HG03097 (cell line): Measurements from ENCODE around the gene AGO3.

Source experiments
- ATAC-seq: cut with Tn5 transposase; IDR thresholded peaks from one replicate; pipeline ENCODE4 v1.9.1; 2021; ENCODE audit not compliant: unreplicated experiment, low FRiP score

The AGO3 gene

DNA sequence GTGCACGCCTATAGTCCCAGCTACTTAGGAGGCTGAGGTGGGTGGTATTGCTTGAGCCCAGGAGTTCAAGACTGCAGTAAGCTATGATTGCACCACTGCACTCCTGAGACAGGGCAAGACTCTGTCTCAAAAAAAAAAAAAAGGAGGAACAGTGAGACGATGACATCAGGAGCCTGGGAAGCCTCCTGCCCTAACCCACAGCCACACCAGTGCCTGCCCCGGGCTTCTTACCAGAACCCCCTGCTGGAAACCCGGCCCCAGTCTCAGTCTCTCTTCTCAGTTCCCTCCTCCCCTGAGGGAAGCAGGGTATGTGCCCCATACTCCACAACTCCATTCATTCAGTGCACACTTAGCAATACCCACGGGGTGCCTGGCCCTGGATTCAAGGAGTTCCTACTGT, 185.0 kb downstream of the AGO3 start:
- ATAC-seq = no peak

DNA sequence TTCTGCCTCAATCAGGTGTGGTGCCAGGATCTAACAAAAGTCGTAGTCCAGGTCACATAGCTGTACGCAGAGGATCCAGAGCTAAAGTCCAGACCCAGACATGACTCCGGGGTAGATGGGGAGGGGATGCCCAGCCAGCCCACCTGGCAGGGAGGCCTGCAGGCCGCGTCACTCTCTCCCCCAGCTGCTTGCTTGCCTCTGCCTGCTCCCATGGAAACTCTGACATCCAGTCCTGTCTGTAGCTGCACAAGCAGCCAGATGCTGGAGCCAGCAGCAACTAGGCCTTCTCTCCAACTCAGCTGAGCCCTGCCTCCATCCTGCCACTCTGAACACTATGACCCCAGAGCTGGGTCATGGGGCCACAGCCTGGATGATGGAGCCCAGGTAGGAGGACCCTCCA, 186.0 kb downstream of the AGO3 start:
- no peak for ATAC-seq

DNA sequence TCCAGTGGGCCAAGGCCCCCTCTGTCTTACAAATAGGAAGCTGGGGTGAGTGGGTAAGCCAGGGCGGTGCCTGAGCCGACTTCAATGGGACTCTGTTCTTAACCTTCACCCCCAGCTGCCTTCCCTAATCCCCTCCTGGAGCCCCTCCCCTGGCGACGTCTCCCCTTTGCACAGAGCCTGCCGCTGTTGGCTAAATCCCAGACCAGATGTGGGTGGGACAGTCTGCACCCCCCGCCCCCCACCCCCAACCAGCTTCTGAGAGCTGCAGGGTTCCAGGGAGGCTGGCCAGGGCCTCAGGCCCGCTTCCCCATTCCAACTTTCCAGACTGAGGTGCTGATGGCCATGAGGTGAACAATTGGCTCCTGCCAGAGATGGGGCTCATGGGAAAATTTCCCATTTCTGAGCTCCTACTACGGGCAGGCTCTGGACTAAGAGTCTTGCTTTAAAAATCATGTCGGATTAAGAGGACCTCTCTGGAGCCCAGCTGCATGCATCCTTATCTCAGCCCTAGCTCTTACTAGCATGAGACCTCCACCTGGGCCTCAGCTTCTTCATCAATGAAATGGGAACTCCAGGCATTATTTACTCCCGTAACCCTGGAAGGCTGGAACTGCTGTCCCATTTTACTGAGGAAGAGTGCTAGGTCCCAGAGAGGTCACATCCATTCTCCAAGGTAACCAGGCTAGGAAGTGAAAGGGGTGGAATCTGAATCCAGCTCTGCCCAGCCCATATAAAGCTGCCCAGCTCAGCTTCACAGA, 187.7 kb downstream of the AGO3 start:
- ATAC-seq = no peak

DNA sequence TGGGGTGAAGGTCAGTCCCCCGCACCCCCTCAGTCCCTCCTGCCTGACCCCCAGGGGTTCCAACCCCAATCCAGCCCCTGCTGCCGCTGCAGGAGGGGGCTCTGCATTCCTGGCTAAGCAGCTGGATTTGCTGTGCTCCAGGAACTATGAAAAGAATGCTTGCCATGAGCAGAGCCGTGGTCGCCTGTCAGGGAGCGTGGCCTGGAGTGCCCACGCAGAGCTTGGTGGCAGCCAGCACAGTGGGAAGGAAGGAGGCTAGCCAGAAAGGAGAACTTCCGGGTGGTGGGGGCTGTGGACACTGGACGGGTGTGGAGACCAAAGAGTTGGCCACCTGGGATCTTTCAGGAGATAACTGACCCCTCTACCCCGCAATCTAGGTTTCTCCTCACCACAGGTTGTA, 188.6 kb downstream of the AGO3 start:
- ATAC-seq = no peak
